HG03135 (cell line): ENCODE data around the gene SPEM3.

ENCODE experiments used
- ATAC-seq: cut with Tn5 transposase; IDR thresholded peaks from one replicate; pipeline ENCODE4 v1.9.1; 2021; ENCODE audit warnings: mild to moderate bottlenecking, moderate library complexity; ENCODE audit not compliant: unreplicated experiment

The SPEM3 gene

DNA sequence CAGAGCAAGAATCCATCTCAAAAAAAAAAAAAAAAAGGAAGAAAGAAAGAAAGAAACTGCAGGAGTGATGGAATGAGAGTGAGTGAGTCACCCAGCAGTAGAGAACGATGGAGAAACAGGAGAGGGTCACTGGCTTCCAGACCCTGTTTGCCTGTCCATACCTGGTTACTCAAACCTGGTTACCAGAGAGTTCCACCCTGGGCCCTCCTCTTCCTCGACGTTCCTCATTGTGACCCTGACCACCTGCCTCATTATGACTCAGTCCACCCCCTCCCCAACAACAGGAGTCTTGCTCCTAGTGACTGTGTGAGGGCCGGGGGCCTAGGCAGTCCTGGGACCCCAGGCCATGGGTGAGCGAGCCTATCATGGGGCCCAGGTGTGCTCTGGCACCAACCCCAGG is at the start of gene SPEM3:
SPEM3 (plus strand) TSS at position 301 of the 400 bp plus-strand sequence; CDS start at position 347, 46 bp downstream.
- no peak for ATAC-seq

DNA sequence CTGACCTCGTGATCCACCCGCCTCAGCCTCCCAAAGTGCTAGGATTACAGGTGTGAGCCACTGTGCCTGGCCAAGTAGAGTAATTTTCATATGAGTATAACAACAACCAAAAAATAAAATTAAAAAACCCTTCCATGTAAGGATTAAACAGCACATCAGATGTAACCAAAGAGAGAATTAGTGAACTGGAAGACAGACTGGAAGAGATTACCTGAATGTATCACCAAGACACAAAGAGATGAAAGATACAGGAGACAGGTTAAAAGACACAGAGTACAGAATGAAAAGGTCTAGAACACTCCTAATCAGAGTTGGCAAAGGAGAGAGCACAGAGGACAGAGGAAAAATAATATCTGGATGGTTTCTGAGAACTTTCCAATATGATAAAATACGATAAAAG is 49.5 kb upstream of the SPEM3 start:
- ATAC-seq: no peak

DNA sequence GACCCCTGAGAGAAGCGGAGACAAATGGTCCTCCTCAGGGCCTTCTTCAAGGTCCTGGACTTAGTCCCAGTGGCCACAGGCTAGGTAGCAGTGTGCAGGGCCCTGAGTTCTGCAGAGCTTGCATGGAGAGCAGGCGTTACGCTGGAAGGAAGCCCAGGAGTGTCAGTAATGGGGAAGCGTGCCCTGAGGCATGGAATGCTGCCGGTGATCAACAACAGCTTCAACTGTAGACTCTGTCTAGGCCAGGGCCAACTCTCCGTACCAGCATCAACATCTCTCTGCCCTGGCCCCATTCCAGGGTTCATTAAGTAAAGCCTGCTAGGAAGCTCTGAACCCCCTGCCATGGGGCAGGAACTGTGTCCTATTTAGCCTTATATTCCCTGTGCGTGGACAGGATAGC is 48.3 kb upstream of the SPEM3 start:
- no peak for ATAC-seq

DNA sequence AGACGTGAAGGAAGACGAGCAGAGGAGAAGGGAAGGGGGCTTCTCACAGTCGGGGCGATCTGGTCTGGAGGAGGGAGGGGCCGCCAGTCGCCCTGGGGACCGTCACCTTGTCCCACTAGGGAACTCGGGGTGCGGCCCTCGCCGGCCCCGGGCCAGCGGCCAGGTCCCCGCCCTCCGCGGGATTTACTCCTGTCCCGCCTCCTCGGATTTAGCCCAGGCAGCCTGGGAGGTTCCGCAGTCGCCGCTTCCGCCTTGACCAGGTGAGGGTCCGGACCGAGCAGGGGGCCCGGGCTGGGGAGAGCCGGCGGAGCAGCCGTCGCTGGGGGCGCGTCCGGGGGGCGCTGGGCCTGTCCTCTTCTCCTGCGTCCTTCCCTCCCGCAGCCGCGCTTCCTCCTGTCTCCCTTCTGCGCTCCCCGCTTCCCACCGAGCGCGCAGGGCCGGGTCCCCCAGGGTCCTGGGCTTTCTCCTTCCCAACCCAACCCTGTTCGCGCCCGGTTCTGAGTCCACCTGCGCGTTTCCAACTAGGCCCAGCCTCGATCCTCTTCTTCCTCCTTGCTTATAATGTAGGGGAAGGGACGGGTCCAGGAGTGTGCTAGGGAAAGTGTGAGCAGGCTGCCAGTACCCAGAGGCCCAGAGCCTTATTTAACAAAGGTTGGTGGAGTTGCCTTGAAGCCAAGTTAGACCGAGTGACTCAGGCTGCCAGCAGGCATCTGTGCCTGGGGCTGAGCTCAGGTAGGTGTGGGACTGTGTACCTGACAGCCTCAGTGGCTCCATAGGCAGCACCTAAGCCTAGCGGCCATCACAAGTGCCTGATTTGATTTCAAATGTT is 47.6 kb upstream of the SPEM3 start, which contains the start of gene TNK1:
TNK1 (plus strand) TSS at position 235 of the 829 bp plus-strand sequence. CDS start 1,838 bp downstream, outside the sequence.
- no peak for ATAC-seq

DNA sequence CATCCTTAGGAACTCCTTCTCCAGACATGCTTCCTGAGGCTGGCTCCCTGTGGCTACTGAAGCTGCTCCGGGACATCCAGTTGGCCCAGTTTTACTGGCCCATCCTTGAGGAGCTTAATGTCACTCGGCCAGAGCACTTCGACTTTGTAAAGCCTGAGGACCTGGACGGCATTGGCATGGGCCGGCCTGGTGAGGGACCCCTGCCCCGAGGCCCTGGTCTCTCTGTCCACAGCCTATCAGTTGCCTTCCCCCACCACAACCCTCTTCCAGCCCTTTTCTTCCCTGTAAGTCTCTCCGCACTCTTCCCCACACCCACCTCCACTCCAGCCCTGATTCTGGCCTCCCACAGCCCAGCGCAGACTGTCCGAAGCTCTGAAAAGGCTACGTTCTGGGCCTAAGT is 45.8 kb upstream of the SPEM3 start:
- ATAC-seq: no peak

DNA sequence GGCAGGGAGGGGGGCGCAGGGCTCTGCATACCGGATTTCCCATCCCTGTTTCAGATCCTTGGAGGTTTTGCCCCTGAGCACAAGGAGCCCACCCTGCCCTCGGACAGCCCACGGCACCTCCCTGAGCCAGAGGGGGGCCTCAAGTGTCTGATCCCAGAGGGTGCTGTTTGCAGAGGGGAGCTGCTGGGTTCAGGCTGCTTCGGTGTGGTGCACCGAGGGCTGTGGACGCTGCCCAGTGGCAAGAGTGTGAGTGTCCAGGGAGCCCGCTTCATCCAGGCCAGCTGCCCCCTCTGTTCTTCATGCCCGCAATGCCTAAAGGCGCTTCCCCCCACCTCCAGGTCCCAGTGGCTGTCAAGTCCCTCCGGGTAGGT is 45.3 kb upstream of the SPEM3 start:
- ATAC-seq: no peak

DNA sequence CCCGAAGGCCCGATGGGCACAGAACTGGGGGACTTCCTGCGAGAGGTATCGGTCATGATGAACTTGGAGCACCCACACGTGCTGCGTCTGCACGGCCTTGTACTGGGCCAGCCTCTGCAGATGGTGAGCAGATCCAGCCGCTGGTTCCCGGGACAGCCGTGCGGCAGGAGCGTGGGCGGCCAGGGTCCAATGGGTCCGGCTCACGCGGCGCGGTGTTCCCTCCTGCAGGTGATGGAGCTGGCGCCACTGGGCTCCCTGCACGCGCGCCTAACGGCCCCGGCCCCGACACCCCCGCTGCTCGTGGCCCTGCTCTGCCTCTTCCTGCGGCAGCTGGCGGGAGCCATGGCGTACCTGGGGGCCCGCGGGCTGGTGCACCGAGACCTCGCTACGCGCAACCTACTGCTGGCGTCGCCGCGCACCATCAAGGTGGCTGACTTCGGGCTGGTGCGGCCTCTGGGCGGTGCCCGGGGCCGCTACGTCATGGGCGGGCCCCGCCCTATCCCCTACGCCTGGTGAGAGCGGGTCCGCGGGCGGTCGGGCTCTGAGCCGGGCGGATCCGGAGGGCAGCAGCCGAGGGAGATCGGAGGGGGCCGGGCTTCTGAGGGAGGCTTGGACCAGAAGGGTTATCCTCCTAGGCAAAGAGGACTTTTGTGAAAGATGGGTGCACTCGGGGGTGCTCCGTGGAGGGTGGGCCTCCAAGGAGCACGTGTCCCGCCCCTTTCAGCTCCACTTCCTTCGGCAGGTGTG is 44.7 kb upstream of the SPEM3 start:
- ATAC-seq: peak; percentile 68

DNA sequence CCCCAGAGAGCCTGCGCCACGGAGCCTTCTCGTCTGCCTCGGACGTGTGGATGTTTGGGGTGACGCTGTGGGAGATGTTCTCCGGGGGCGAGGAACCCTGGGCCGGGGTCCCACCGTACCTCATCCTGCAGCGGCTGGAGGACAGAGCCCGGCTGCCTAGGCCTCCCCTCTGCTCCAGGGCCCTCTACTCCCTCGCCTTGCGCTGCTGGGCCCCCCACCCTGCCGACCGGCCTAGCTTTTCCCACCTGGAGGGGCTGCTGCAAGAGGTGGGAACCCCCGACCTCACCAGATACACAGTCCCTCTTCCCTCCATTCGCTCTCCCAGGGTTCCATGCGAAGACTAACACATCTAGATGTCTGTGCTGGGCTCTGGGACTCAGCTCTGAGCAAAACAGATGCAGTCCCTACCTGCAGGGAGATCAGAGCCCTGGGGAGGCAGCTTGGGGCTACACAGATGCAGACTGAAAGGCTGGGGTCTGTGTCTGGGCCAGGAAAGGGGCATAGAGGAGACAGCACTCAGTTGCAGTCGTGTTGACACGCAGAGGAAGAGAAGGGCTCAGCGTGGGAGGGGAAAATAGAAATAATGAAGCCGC is 44.1 kb upstream of the SPEM3 start:
- ATAC-seq: no peak

DNA sequence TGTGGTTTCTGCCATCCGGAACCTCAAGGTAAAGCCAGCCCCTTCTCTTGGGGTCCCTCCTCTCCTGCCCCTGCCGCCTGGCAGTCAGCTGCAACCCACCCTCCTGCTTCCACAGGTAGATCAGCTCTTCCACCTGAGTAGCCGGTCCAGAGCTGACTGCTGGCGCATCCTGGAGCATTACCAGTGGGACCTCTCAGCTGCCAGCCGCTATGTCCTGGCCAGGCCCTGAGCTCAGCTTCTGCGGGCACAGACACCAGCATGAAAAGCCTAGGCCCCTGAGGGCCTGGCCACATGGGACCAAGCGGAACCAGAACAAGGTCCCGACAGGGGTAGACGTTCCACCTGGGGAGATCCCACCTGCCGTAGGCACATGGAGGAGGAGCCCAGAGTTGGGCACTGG is 39.8 kb upstream of the SPEM3 start:
- ATAC-seq: no peak

DNA sequence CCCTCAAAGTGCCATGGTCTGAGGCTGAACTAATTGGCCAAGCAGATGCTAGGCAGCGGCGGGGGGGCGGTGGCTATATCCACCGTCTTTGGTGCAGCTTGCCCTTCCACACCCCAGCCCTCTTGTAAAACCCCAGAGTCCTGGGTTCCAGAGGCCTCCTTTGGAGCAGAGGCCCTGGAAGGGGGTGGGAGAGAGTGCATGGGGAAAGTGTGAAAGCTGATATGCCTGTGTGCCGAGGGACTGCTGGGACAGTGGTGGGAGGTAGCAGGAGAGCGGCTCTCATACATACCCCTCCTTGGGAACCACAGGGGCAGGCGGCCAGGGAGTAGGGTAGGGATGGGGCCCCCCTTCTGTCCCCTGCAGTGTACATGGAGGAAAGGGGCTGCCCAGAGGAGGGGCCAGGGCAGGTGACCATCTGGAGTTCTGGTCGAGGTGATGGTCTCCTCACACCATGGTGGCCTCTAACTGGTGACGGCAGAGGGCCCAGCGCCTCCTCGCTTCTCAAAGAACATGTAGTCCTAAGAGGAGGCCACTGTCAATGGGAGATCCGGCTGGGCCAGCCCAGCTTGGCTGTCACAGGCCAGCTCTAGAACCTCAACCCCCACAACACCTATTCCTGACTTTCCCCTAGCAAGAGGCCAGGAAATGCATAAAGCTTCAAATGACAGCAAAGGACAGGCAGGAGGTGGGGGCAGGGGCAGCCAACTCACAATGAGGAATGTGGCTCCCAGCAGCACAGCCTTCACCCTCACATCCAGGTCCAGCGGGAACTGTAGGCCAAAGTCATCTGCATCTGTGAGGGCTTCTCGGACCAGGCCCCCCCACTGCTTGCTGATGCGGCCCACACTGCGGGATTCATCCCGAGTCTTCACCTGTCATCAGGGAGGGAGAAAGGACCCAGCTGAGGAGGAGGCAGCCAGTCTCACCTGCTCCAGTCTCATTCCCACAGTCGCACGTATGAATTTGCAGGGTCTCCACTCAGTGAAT is 38.4 kb upstream of the SPEM3 start:
- no peak for ATAC-seq

DNA sequence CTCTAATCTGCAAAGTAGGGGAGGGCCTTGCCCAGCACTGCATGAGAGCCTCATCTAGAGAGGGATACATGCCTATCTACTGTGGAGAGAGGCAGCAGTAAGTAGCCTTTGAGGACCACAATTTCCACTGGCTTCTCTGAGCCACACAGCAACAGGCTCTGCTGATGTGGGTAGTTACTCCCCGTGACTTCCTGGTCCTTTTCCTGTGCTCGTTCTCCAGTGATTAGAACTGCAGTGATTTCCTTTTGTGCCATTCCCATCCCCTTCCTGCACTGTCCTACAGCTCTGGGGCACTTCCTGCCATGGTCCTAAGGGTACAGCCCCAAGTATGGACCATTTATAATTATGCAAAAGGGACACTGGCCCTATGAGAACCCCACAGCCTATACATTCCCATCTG is 37.4 kb upstream of the SPEM3 start:
- no peak for ATAC-seq

DNA sequence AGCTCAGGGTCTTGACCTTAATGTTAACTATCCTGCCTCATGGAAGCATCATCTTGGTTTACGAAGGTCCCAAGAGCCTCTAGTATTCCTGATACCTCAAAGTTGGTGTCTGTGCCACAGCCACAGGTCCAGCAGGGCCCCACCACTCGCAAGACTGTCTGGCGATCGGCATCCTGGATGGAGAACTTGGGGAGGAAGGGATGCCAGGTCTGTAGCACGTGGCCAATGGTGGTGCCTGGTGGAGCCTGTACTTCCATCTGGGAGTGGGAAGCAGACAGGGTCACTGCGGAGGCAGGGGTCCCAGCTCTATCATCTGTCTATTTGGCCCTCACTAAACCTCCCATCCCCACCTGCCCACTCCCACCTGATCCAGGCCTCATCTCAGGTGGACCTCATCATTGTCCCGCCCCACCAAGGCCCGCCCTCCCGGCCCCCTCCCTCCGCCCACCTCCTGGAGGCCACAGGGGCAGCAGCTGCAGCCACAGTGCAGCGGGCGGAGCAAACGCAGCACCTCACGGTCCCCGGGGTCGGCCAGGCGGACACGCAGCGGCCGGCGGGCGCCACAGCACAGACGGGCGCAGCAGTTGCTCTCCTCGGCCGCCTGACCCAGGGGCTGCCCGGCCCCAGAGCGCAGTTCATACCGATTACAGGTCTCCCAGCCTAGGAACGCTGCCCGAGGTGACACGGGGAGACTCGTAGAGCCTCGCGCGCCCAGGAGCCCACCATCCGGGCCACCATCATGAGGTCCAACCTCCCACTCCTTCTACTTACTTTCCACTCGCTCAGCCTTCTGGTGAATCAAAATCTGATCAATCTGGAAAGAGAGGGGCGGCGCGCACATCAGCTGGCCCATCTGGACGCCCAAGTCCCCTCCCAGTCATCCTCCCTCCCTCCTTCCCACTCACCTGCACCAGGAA is 35.7 kb upstream of the SPEM3 start:
- ATAC-seq: no peak

DNA sequence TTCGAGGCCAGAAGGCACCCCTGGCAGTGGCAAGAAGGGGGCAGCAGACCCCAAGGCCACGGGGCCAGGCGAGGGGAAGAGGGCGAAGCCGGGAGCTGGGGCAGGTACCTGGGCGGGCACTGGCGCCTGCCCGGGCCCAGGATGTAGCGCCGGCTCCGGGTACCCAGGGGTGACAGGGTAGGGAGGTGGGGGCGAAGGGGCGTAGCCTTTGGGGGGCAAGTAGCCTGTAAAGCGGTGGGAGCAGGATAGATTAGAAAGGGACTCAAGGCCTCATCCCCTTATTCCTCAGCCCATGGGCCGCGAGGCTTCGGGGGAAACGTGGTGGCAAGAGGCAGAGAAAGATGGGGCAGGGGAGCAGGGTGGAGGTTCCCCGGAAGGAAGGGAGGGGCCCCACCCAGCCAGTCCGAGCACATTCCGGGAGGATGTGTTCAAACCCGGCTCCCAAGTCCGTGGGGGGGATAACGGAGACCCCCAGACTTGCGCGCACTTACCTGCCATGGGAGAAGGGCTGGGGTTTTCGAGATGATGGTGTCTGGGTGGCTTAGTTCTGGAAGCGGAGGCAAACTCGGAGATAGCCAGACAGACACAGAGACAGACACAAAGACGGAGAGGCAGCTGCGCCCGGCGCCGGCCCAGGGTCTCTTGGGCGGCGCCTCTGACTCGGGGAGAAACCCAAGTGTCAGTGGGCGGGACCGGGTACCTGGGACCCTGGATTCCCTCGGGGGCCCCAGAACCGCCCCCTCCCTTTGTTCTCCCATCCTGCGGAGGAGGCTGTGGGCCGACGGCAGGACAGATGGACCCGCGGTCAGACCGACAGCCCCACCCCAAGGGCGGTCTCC is 34.8 kb upstream of the SPEM3 start:
- peak; percentile 39 for ATAC-seq

DNA sequence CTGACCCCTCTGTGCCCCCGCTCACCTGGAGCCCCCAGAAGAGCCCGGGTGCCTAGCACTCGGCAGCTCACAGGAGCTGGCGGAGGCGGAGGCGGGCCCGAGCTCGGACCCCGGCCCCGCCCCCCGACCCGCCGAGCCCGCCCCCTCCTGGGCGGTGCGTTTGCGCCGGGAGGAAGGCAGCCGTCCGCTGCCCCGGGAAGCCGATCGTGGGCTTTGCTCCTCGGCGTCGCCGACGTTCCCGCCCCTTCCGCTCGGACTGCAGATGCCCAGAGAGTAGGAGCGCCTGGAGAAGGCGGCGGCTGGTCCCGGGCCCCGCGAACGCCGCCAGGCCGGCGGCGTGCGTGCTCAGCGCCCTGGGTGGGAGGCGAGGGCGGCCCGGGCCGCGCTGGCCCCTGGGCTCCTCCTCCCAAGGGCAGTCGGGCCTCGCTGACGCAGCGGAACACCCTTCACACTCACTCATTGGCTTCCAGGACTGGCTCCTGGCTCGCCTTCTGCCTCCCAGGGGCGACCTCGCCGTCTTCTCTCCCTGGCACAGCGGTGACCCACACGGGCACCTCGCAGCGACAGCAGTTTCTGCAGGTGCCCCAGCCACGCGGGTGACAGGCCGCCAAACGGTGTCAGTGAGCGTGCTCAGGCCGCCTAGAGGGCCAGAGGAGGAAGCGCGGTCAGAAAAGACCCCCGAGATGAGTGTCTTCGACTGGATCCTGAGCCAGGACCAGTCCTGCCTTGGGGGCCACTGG is 34.0 kb upstream of the SPEM3 start, which contains the start of gene PLSCR3:
PLSCR3 (minus strand) TSS at position 74 of the 740 bp plus-strand sequence. CDS start 415 bp downstream, outside the sequence.
- ATAC-seq: peak; percentile 77

DNA sequence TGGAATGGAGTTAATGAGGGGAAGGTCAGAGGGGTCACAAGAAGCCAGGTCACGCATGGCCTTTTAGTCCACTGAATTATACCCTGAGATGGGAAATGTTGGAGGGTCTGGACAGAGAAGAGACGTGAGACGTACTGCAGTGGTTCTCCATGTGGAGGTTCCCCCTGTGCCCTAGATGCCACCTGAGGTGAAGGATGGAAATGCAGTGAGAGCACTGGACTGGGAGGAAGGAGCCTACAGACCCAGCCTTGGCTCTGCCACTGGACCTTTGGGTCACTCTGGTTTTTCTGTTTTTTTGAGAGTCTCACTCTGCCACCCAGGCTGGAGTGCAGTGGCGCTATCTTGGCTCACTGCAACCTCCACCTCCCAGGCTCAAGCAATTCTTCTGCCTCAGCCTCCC is 32.5 kb upstream of the SPEM3 start:
- ATAC-seq: no peak

DNA sequence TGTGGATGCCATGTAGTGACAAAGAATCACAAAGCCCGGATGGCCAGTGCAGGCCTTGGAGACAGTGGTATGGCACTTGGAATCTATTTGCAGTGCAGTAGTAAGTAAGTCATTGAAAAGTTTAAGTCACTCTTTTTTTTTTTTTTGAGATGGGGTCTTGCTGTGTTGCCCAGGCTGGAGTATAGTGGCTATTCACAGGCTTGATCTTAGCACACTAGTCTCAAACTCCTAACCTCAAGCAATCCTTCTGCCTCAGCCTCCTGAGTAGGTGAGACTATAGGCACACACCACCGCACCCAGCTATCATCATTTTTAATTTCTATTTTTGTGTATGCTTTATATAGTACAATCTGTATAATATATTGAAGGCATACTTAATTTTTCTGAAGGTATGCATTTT is 30.0 kb upstream of the SPEM3 start:
- no peak for ATAC-seq

DNA sequence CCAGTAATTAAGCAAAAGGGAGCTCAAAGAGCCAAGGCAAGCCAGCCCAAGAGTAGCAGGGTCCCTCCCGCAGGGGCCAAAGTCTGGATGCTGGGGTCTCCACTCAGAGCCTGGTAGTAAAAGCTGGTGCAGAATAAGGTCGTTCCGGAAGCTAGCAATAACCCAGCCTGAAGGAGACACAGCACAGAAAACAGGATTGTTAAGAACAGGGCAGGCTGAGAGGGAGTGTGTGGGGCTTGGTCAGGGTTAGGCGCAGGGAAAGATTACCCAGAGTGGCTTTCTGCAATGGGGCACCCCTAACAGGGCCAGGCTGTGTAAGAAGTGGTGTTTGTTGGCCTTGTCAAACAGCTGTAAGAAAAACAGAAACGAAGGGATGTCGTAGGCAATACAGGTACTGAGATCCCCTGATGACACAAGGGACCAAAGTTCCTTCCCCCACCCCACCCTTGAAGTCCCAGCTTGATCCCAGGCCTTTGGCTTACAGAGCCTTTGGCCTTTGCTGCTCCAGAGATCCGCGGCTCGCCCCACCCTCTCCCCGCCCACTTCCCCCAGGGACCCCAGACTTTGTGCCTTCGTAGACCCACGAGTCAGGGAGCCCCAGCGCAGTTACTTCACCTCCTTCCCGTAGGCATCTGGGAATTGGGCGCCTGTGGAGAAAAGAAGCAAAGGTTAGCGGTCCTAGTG is 25.5 kb upstream of the SPEM3 start:
- no peak for ATAC-seq

DNA sequence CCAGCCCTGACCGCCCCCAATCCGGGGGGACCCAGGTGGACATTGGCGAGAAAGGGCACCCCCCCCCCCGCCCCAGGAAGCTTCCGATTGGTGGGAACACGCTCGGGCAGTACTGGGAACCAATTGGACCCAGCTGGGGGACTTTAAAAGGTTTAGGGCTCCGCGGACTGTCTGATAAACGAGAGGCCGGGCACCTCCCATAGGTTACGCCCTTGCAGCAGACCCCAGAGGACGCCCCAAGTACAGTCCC is 25.0 kb upstream of the SPEM3 start:
- ATAC-seq: no peak
